Measurements from ENCODE around the gene CSNK2A3.

The CSNK2A3 gene

GRCh38 chr11:11395126-11395525 is 42.1 kb upstream of the CSNK2A3 start:
- no peak overlapping the region for H3K4me3 ChIP-seq (ENCODE audit: low read depth, low read length)
- TF ChIP-seq CTCF (IDR thresholded peaks at IDR 0.05; ENCODE audit: low read depth, low read length) = no peak
- in situ Hi-C loops (cut with HindIII; ENCODE audit: low sequenced_read_pairs) = no loop called here
- no peak for DNase-seq (ENCODE audit: low read depth, low spot score)

- in situ Hi-C loops (cut with HindIII; ENCODE audit: low sequenced_read_pairs) = no loop called here
- TF ChIP-seq CTCF (IDR thresholded peaks at IDR 0.05; ENCODE audit: low read depth, low read length) = no peak
- no peak for DNase-seq (ENCODE audit: low read depth, low spot score)
- no peak overlapping the region for H3K4me3 ChIP-seq (ENCODE audit: low read depth, low read length)
Measured at GRCh38 chr11:11394241-11394640, 41.2 kb upstream of the CSNK2A3 start.

- in situ Hi-C loops (cut with HindIII; ENCODE audit: low sequenced_read_pairs) = no loop called here
- no peak for TF ChIP-seq CTCF (IDR thresholded peaks at IDR 0.05; ENCODE audit: low read depth, low read length)
- no peak overlapping the region for H3K4me3 ChIP-seq (ENCODE audit: low read depth, low read length)
- DNase-seq (ENCODE audit: low read depth, low spot score) = peak; percentile 86
Measured at GRCh38 chr11:11391796-11392463, 38.9 kb upstream of the CSNK2A3 start.

- TF ChIP-seq CTCF (IDR thresholded peaks at IDR 0.05; ENCODE audit: low read depth, low read length) = no peak
- no peak overlapping the region for H3K4me3 ChIP-seq (ENCODE audit: low read depth, low read length)
- no peak for DNase-seq (ENCODE audit: low read depth, low spot score)
- in situ Hi-C loops (cut with HindIII; ENCODE audit: low sequenced_read_pairs) = no loop called here
Measured at GRCh38 chr11:11391169-11391568, 38.1 kb upstream of the CSNK2A3 start.

GRCh38 chr11:11390068-11390771 is 37.2 kb upstream of the CSNK2A3 start:
- no peak for TF ChIP-seq CTCF (IDR thresholded peaks at IDR 0.05; ENCODE audit: low read depth, low read length)
- in situ Hi-C loops (cut with HindIII; ENCODE audit: low sequenced_read_pairs) = no loop called here
- DNase-seq (ENCODE audit: low read depth, low spot score) = no peak
- no peak overlapping the region for H3K4me3 ChIP-seq (ENCODE audit: low read depth, low read length)

- TF ChIP-seq CTCF (IDR thresholded peaks at IDR 0.05; ENCODE audit: low read depth, low read length) = no peak
- DNase-seq (ENCODE audit: low read depth, low spot score) = no peak
- no peak overlapping the region for H3K4me3 ChIP-seq (ENCODE audit: low read depth, low read length)
- in situ Hi-C loops (cut with HindIII; ENCODE audit: low sequenced_read_pairs) = no loop called here
Measured at GRCh38 chr11:11389238-11389637, 36.2 kb upstream of the CSNK2A3 start.

All from astrocyte of the spinal cord (primary cell).